NB4 (cell line): ENCODE results near the gene SH2D5.
A peak's percentile ranks its signal among the peaks of the same experiment; 100 is the strongest.

ENCODE experiments used
- DNase-seq: peaks from one replicate; pipeline ENCODE4 v3.0.0; 2010; ENCODE audit warnings: low read depth
- H3K4me3 ChIP-seq: one replicate; pipeline ENCODE4 v1.5.1; 2011; ENCODE audit warnings: mild to moderate bottlenecking, low read depth, low read length, moderate library complexity
- MAX ChIP-seq: IDR thresholded peaks from 2 replicates; pipeline ENCODE4 v1.6.1; 2011; ENCODE audit warnings: low read depth, low read length
- MYC ChIP-seq: IDR thresholded peaks from 2 replicates; pipeline ENCODE4 v1.6.1; 2011; ENCODE audit warnings: low read depth, low read length
- POLR2A ChIP-seq: IDR thresholded peaks from 2 replicates; pipeline ENCODE4 v1.6.1; 2011; ENCODE audit warnings: mild to moderate bottlenecking; ENCODE audit not compliant: insufficient read length; ENCODE audit errors: extremely low read depth
- TF ChIP-seq, protein P1 (sequence below): IDR thresholded peaks from one replicate; pipeline ENCODE4 v1.5.1; 2012; ENCODE audit warnings: low read depth, low read length

SH2D5 gene

DNA sequence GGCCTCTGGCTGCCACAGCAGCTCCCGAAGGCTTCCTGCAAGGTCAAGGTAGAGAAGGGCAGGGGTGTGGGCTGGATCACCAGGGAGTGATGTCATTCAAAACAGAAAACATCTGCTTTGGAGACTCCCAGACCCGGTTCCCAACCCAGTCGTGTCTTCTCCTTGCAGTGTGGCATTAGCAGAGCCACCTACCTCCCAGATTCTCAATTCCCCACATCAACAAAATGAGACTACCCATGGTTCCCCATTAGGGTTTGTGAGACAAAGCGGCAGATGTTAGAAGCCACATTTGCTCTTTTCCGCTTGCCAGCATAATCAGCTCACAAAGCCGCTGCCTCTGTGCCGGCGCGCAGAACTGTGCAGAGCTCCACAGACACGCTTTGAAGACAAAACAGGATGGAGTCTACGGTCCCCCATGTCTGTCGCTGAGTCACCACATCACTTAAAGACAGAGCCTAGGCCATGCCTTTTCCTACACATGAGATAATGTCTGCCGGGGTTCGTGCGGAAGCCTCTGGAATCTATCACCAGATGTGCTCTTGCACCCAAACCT lies 27.2 kb downstream of the SH2D5 start:
- no peak overlapping the region for H3K4me3 ChIP-seq
- DNase-seq: no peak
- TF ChIP-seq, protein P1, sequence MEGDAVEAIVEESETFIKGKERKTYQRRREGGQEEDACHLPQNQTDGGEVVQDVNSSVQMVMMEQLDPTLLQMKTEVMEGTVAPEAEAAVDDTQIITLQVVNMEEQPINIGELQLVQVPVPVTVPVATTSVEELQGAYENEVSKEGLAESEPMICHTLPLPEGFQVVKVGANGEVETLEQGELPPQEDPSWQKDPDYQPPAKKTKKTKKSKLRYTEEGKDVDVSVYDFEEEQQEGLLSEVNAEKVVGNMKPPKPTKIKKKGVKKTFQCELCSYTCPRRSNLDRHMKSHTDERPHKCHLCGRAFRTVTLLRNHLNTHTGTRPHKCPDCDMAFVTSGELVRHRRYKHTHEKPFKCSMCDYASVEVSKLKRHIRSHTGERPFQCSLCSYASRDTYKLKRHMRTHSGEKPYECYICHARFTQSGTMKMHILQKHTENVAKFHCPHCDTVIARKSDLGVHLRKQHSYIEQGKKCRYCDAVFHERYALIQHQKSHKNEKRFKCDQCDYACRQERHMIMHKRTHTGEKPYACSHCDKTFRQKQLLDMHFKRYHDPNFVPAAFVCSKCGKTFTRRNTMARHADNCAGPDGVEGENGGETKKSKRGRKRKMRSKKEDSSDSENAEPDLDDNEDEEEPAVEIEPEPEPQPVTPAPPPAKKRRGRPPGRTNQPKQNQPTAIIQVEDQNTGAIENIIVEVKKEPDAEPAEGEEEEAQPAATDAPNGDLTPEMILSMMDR: no peak
- no peak for TF ChIP-seq POLR2A
- no peak for TF ChIP-seq MYC
- no peak for TF ChIP-seq MAX

DNA sequence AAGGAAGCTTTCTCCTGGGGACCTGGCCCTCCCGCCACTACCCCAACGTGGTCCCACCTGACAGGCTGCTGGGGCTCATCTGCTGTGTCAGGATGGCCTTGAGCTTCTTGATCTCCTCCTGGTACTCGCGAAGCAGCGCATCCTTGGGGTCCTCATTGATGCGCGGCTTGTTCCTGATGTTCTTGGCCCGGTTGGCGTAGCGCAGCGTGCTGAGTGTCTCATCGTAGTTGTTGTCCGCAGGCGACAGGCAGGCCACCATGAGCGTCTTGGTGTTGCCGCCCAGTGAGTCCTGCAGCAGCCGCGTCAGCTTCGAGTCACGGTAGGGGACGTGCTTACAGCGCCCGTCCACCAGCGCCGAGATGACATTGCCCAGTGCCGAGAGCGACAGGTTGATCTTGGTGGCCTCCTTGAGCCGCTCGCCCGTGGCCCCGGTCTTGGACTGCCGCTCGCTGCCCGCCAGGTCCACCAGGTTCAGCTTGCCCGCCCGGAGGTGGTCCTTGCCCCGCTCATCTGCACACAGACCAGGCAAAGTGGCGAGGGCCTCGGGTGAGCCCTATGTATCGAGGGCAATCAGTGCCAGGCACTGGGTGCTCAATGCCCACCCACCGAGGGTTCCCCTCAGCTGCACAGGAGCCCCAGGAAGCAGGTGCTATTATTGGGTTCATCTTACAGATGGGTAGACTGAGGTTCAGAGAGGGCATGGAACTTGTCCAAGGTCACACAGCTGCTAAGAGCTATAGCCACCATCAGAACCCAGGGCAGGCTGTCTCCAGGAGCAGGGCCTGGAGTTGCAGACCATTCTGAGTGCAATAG lies 27.9 kb downstream of the SH2D5 start:
- DNase-seq: no peak
- TF ChIP-seq MAX (no peak), MYC (no peak), POLR2A (no peak)
- TF ChIP-seq, protein P1: no peak
- no peak overlapping the region for H3K4me3 ChIP-seq

DNA sequence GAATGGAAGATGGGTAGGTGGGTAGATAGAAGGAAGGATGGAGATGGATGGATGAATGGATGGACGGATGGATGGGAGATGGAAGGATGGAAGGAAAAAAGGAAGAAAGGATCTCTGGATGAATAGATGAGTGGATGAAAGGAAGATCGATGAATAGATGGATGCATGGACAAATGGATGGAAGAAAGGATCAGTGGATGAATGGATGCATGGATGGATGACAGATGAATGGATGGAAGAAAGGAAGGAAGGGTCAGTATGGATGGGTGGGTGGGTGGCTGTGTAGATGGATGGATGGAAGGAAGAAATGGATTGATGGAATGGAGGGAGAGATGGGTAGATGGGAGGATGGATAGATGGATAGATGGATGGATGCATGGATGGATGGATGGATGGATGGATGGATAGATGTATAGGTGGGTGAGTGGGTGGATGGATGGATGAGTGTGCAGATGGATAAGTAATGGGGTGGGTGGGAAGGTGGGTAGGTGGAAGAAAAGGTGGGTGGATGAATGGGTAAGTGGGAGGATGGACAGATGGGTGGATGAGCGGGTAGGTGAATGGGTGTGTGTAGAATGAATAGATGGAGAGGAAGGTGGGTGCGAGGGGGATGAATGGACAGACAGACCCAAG lies 29.3 kb downstream of the SH2D5 start:
- TF ChIP-seq POLR2A: no peak
- TF ChIP-seq, protein P1: no peak
- TF ChIP-seq MAX: no peak
- no peak for TF ChIP-seq MYC
- DNase-seq: no peak
- H3K4me3 ChIP-seq: no peak overlapping the region

GRCh38 chr1:20702416-20702815 lies 30.1 kb downstream of the SH2D5 start:
- peak; percentile 43 for DNase-seq
- H3K4me3 ChIP-seq: no peak overlapping the region
- no peak for TF ChIP-seq MAX
- TF ChIP-seq MYC: no peak
- TF ChIP-seq, protein P1: peak; percentile 59
- TF ChIP-seq POLR2A: no peak

DNA sequence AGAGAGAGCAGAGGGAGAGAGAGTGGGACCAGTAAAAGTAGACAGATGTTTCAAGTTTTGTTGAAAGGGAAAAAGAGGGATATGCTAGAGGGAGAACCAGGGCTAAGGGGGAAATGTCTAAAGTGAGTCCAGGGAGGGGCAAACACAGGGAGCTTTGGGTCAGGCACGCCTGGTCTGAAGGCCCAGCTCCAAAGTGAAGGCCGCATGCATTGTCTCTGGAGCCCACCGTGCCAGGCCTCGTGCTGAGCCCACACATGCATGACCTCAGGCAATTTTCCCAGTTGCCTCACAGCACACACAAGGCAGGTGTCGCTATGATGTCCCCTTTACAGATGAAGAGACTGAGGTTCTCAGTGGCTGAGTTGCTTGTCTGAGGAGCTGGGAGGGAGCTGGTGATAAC lies 30.7 kb downstream of the SH2D5 start:
- TF ChIP-seq MAX: no peak
- no peak for TF ChIP-seq POLR2A
- TF ChIP-seq MYC: no peak
- TF ChIP-seq, protein P1: no peak
- H3K4me3 ChIP-seq: no peak overlapping the region
- no peak for DNase-seq
